Right lobe of liver (tissue), 6 donors: ENCODE data around the gene SURF1. TPM values are rescaled to one million over a fixed set of nuclear protein-coding genes. Genes with fewer than 3 reads are reported as not detected.
"Not testable (repeated sequence)": the region's sequence is repeated elsewhere in the genome, so short reads cannot be mapped to it uniquely, and the experiment has no call there.

ENCODE experiments used
- ATAC-seq, 4 donors: fragments of 200-7000 bp; cut with Tn5 transposase; one replicate each; pipeline ENCODE4 v1.9.1; 2020; ENCODE audit warnings: mild to moderate bottlenecking in 4 of 4, moderate library complexity in 4 of 4
- DNase-seq, 3 donors: peaks; one replicate each; pipeline ENCODE4 v3.0.0-alpha.2; 2020
- H3K27ac ChIP-seq, 3 donors: fragments of 200-600 bp; one replicate each; pipeline ENCODE4 v1.8.0; 2022
- H3K27me3 ChIP-seq, 2 donors: fragments of 200-600 bp; one replicate each; pipeline ENCODE4 v1.8.0; 2022
- H3K36me3 ChIP-seq, 4 donors: fragments of 200-600 bp; sonication (generic) in 1 of 4; one replicate each; pipeline versions ENCODE4 v1.5.1 to v1.8.0; 2017 to 2022; ENCODE audit warnings: control low read depth in 1 of 4
- H3K4me1 ChIP-seq, 4 donors: fragments of 200-600 bp; sonication (generic) in 1 of 4; one replicate each; pipeline versions ENCODE4 v1.5.1 to v1.8.0; 2017 to 2022; ENCODE audit warnings: control low read depth in 1 of 4
- H3K4me3 ChIP-seq, 3 donors: fragments of 200-600 bp; one replicate each; pipeline ENCODE4 v1.8.0; 2022
- H3K9me3 ChIP-seq, 4 donors: fragments of 200-600 bp; sonication (generic) in 1 of 4; one replicate each; pipeline versions ENCODE4 v1.5.1 to v1.8.0; 2017 to 2022; ENCODE audit warnings: control low read depth in 1 of 4
- CTCF ChIP-seq, 4 donors: fragments of 200-600 bp in 3 of 4; fragments of 450-650 bp in 1 of 4; IDR thresholded peaks; one replicate each; pipeline versions ENCODE4 v1.5.1 to v1.8.0; 2016 to 2022; ENCODE audit warnings: antibody characterized with exemption in 4 of 4, mild to moderate bottlenecking in 2 of 4
- POLR2A ChIP-seq: fragments of 450-650 bp; IDR thresholded peaks from one replicate; pipeline ENCODE4 v1.6.1; 2017; ENCODE audit warnings: antibody characterized with exemption, mild to moderate bottlenecking
- WGBS: methylation state at CpG from one replicate; pipeline ENCODE4 v1.1.6; 2018; ENCODE audit warnings: low coverage, low lambda C conversion rate; ENCODE audit not compliant: insufficient coverage; ENCODE audit errors: missing lambda C conversion rate; 5-methylcytosine and 5-hydroxymethylcytosine counted together
- intact Hi-C, 2 donors: fragments of 100-400 bp; cut with DNase I; formaldehyde crosslinking; loops; one replicate each; pipeline versions ENCODE4 v1.11.2 to v1.14.1; 2022
- total RNA-seq, 6 experiments: library from RNA; depleted of rRNA in 2 of 6; stranded (reverse); fragments of >200 nt in 2 of 6; fragmentation: NEBNext Ultra II Directional in 3 of 6; extraction: Animal tissue kit (Norgen Biotek cat#: 25700) in 3 of 6; gene quantifications; one replicate each; pipeline versions ENCODE4 v1.1.0 to v1.2.4, GENCODE V29; 2016 to 2023
- donor health status: DM: no; HTN: yes; CAD: no.
- donor health status: DM: no; HTN: no; CAD: no.
- donor health status: DM: no; HTN: no; CAD: no.
- donor health status: DM: no; HTN: yes; CAD: no.
- donor health status: DM: no; HTN: yes; CAD: no.

SURF1 gene
- total RNA-seq, 6 experiments from 2014 or later: 37.4 to 68.8 (median 44.5) TPM

GRCh38 chr9:133393399-133393798 lies 37.1 kb upstream of the SURF1 start:
- no peaks in the 10 kb centered on the region for H3K9me3 ChIP-seq
- ATAC-seq (no peak), DNase-seq (no peak)
- no peak for TF ChIP-seq CTCF (IDR thresholded peaks at IDR 0.05)
- no peak for TF ChIP-seq POLR2A
- H3K36me3 ChIP-seq: no peaks in the 10 kb centered on the region
- no peak overlapping the region for H3K27ac ChIP-seq
- 75% methylated on average over 3 of the region's 3 CpGs for WGBS
- no peaks in the 10 kb centered on the region for H3K27me3 ChIP-seq
- no peak overlapping the region for H3K4me3 ChIP-seq
- H3K4me1 ChIP-seq: no peaks in the 10 kb centered on the region
- intact Hi-C loops: loop anchor here in 1 of 2 donors (10.0 kb wide), 1 partner anchor 209 kb away; no protein-coding TSS in a partner anchor

- not testable (repeated sequence) for H3K4me3 ChIP-seq, H3K27me3 ChIP-seq, ATAC-seq, H3K36me3 ChIP-seq, H3K27ac ChIP-seq, DNase-seq, H3K4me1 ChIP-seq, H3K9me3 ChIP-seq
- intact Hi-C loops: loop anchor here in 1 of 2 donors (10.0 kb wide), 1 partner anchor 208 kb away; no protein-coding TSS in a partner anchor
- 95% methylated on average over 3 of the region's 3 CpGs for WGBS
These were observed 36.0 kb upstream of the SURF1 start for GRCh38 chr9:133392308-133392707.

DNA sequence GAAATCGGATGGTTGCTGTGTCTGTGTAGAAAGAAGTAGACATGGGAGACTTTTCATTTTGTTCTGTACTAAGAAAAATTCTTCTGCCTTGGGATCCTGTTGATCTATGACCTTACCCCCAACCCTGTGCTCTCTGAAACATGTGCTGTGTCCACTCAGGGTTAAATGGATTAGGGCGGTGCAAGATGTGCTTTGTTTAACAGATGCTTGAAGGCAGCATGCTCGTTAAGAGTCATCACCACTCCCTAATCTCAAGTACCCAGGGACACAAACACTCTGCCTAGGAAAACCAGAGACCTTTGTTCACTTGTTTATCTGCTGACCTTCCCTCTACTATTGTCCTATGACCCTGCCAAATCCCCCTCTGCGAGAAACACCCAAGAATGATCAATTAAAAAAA lies 35.2 kb upstream of the SURF1 start:
- not testable (repeated sequence) for H3K4me1 ChIP-seq, H3K27me3 ChIP-seq, H3K9me3 ChIP-seq, H3K36me3 ChIP-seq, ATAC-seq, DNase-seq, H3K4me3 ChIP-seq, H3K27ac ChIP-seq
- intact Hi-C loops: loop anchor here in 1 of 2 donors (10.0 kb wide), 1 partner anchor 207 kb away; no protein-coding TSS in a partner anchor
- 41% methylated on average over 3 of the region's 4 CpGs for WGBS

GRCh38 chr9:133390713-133391112 lies 34.4 kb upstream of the SURF1 start:
- ATAC-seq: no peak
- no peaks in the 10 kb centered on the region for H3K4me1 ChIP-seq
- DNase-seq: no peak
- no peaks in the 10 kb centered on the region for H3K36me3 ChIP-seq
- H3K9me3 ChIP-seq: no peaks in the 10 kb centered on the region
- no peak overlapping the region for H3K4me3 ChIP-seq
- H3K27me3 ChIP-seq: no peaks in the 10 kb centered on the region
- TF ChIP-seq POLR2A (no peak), CTCF (IDR thresholded peaks at IDR 0.05) (no peak)
- no peak overlapping the region for H3K27ac ChIP-seq
- intact Hi-C loops: loop anchor here in 1 of 2 donors (10.0 kb wide), 1 partner anchor 206 kb away; no protein-coding TSS in a partner anchor
- no CpG with 5 or more reads among the region's 7 CpGs for WGBS

DNA sequence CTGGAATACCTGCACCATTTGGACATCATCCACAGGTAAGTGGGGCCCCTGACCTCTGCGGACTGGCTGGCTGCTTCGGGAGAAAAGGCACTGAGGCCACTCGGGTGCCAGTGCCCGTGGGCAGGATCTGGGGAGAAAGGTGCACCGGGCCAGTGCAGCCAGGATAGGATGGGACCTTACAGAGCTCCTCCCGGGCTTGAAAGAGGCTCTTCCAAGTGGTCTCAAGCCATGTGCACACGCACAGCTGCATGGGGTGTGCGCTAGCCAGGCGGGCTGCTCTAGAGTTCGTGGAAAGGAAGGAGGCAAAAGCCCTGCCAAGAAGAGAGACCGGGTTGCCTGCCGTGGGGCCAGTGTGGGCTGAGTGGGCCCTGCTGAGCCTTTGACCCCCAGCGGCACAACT lies 33.3 kb upstream of the SURF1 start:
- intact Hi-C loops: loop anchor here in 1 of 2 donors (10.0 kb wide), 1 partner anchor 55 kb away; the partner anchor contains the start of gene SURF6
- no peak for DNase-seq
- no peaks in the 10 kb centered on the region for H3K36me3 ChIP-seq
- no peak for TF ChIP-seq POLR2A
- no peak for TF ChIP-seq CTCF (IDR thresholded peaks at IDR 0.05)
- no peaks in the 10 kb centered on the region for H3K27me3 ChIP-seq
- no peaks in the 10 kb centered on the region for H3K9me3 ChIP-seq
- WGBS: no CpG with 5 or more reads among the region's 13 CpGs
- no peak overlapping the region for H3K27ac ChIP-seq
- H3K4me1 ChIP-seq: no peaks in the 10 kb centered on the region
- ATAC-seq: no peak
- no peak overlapping the region for H3K4me3 ChIP-seq
